ENCODE results near the gene AMPD1.

Gene AMPD1

DNA sequence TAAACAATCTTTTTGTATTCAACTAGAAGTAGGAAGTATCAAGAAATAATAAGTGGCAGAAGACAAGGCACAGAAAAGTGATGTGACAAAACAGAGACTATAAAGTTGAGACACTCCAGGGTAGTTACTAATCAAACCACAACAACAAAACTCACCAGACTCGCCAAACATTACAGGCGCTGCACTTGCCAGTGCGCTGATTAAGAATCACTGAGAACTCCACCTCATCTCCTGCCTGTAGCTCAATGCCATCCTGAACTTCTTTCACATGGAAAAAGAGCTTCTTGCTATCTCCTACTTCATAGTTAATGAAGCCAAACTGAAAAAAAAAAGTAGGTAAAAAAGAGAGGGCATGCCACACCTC is 24.1 kb upstream of the AMPD1 start:
- no peak overlapping the region for H3K4me3 ChIP-seq (ENCODE audit: low read depth in 1 of 2, low read length in 2 of 2)

DNA sequence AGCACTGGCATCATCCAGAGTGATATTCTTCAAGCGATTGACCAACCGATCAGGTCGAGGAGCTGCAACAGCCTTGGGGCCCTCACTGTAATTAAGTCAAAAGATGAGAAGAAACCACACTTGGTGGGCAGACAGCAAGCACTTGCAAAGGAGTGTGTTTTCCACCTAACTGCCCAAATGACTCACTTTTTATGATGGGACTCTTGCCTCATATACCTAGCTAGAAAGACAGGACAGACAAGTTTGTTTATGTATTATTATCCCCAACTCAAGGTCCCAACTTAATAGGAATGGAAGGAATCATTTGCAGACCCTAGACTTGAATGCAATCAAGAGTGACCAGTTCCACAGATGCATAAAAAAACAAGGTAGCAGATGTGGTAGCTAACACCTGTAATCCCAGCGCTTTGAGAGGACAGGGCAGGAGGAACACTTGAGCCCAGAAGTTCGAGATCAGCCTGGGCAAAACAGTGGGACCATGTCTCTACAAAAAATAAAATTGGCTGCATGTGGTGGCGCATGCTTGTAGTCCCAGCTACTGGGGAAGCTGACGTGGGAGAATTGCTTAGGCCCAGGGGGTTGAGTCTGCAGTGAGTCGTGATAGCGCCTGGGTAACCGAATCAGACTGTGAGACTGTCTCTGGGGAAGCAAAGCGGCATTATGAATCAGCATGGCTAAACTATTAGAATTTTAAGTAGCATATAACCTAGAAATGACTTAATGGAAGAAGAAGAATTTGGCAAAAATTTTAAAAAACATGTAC is 23.5 kb upstream of the AMPD1 start:
- H3K27me3 ChIP-seq (ENCODE audit: low read depth, low read length), result no peaks in the 10 kb centered on the region
- H3K36me3 ChIP-seq (ENCODE audit: control insufficient read depth in 1 of 2, insufficient read depth in 2 of 2, low read length in 2 of 2), result peaks cover 55 to 74% of the 10 kb centered on the region in 2 donors
- H3K4me3 ChIP-seq (ENCODE audit: low read depth in 1 of 2, low read length in 2 of 2), result no peak overlapping the region
- H3K9me3 ChIP-seq (ENCODE audit: control insufficient read depth in 1 of 2, low read length in 2 of 2), result no peaks in the 10 kb centered on the region
- H3K4me1 ChIP-seq (ENCODE audit: control insufficient read depth in 1 of 2, insufficient read depth in 2 of 2, low read length in 2 of 2), result peaks cover 6 to 30% of the 10 kb centered on the region in 2 donors
- no peak overlapping the region for H3K27ac ChIP-seq (ENCODE audit: low read length)

More for the DNA sequence above, 24.1 kb upstream of the AMPD1 start:
- Histone ChIP-seq H3K27me3 (ENCODE audit: low read depth, low read length) (no peaks in the 10 kb centered on the region), H3K4me1 (ENCODE audit: control insufficient read depth in 1 of 2, insufficient read depth in 2 of 2, low read length in 2 of 2) (peaks cover 6 to 28% of the 10 kb centered on the region in 2 donors), H3K36me3 (ENCODE audit: control insufficient read depth in 1 of 2, insufficient read depth in 2 of 2, low read length in 2 of 2) (peaks cover 59 to 72% of the 10 kb centered on the region in 2 donors), H3K27ac (ENCODE audit: low read length) (no peak overlapping the region), H3K9me3 (ENCODE audit: control insufficient read depth in 1 of 2, low read length in 2 of 2) (no peaks in the 10 kb centered on the region)

DNA sequence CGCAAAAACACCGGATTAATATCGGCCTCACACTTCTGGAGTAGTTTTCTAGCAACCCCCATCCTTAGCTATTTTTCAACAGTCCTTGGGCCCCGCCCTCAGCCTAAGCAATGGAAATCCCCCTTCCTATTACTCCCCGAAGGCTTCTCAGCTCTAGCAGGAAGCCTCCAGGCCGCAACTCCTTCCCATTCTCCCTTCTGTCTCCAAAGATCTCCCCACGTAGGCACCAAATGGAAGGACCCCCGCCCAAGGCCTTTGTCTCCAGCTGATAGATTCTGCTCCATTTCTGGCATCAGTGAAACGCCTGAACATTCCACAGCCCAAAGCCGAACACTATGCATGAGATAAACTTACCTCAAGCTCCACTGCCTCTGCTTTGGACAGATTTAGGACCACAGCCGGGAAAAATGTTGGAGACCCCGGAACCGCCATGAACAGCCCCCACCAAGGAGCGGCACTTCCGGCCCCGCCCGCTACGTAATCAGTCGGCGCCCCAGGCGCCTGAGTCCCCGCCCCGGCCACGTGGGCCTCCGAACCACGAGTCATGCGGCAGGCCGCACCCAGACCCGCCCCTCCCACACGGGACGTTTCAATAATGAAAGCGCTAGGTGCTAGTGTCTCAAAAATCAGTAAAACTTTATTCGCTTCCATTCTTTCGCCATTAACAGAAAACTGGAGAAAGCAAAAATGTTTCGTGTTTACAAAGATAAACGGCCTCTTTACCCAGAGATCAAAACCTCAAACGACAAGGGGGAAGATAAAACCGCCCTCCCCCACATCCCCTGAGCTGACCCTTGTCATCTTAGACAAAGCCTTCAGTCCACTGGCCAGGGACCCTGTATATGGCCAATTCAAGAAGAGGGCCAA is 21.2 kb upstream of the AMPD1 start, which contains the start of gene NRAS:
Gene NRAS, minus strand, starts transcription at position 468 of the 867 bp plus-strand sequence. CDS start 611 bp downstream, outside the sequence.
- no peaks in the 10 kb centered on the region for H3K9me3 ChIP-seq (ENCODE audit: control insufficient read depth in 1 of 2, low read length in 2 of 2)
- H3K36me3 ChIP-seq (ENCODE audit: control insufficient read depth in 1 of 2, insufficient read depth in 2 of 2, low read length in 2 of 2), result peaks cover 50 to 63% of the 10 kb centered on the region in 2 donors
- peaks cover 6 to 30% of the 10 kb centered on the region in 2 donors for H3K4me1 ChIP-seq (ENCODE audit: control insufficient read depth in 1 of 2, insufficient read depth in 2 of 2, low read length in 2 of 2)
- no peaks in the 10 kb centered on the region for H3K27me3 ChIP-seq (ENCODE audit: low read depth, low read length)
- H3K27ac ChIP-seq (ENCODE audit: low read length), result peak within 1 kb of the TSS; percentile 99
- H3K4me3 ChIP-seq (ENCODE audit: low read depth in 1 of 2, low read length in 2 of 2), result peak within 1 kb of the TSS; percentile 85 to 98

DNA sequence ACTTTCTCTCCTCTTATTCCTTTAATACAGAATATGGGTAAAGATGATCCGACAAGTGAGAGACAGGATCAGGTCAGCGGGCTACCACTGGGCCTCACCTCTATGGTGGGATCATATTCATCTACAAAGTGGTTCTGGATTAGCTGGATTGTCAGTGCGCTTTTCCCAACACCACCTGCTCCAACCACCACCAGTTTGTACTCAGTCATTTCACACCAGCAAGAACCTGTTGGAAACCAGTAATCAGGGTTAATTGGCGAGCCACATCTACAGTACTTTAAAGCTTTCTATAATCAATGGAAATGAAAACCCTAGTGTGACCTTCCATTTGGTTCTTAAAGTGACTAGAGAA is 20.6 kb upstream of the AMPD1 start:
- Histone ChIP-seq H3K4me1 (ENCODE audit: control insufficient read depth in 1 of 2, insufficient read depth in 2 of 2, low read length in 2 of 2) (peaks cover 6 to 30% of the 10 kb centered on the region in 2 donors), H3K9me3 (ENCODE audit: control insufficient read depth in 1 of 2, low read length in 2 of 2) (no peaks in the 10 kb centered on the region), H3K36me3 (ENCODE audit: control insufficient read depth in 1 of 2, insufficient read depth in 2 of 2, low read length in 2 of 2) (peaks cover 44 to 62% of the 10 kb centered on the region in 2 donors), H3K4me3 (ENCODE audit: low read depth in 1 of 2, low read length in 2 of 2) (peak overlapping the region; percentile 85 to 98), H3K27ac (ENCODE audit: low read length) (peak overlapping the region; percentile 99), H3K27me3 (ENCODE audit: low read depth, low read length) (no peaks in the 10 kb centered on the region)

DNA sequence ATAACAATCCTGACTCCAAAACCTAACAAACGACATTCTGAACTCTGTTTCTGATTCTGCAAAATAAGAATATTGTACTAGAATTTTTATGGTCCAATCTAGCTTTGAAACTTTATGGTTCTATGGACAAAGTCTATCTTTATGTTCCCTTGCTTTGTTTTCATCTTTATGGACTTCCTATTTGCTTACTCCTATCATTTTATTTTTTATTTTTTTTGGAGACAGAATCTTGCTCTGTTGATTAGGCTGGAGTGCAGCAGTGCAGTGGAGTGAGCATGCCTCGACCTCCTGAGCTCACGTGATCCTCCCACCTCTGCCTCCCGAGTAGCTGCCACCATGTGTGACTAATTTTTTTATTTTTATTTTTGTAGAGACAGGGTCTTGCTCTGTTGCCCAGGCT is 17.6 kb upstream of the AMPD1 start:
- Histone ChIP-seq H3K27ac (ENCODE audit: low read length) (no peak overlapping the region), H3K27me3 (ENCODE audit: low read depth, low read length) (no peaks in the 10 kb centered on the region), H3K36me3 (ENCODE audit: control insufficient read depth in 1 of 2, insufficient read depth in 2 of 2, low read length in 2 of 2) (peaks cover 34 to 58% of the 10 kb centered on the region in 2 donors), H3K4me3 (ENCODE audit: low read depth in 1 of 2, low read length in 2 of 2) (no peak overlapping the region), H3K4me1 (ENCODE audit: control insufficient read depth in 1 of 2, insufficient read depth in 2 of 2, low read length in 2 of 2) (peaks cover 6 to 30% of the 10 kb centered on the region in 2 donors), H3K9me3 (ENCODE audit: control insufficient read depth in 1 of 2, low read length in 2 of 2) (no peaks in the 10 kb centered on the region)

DNA sequence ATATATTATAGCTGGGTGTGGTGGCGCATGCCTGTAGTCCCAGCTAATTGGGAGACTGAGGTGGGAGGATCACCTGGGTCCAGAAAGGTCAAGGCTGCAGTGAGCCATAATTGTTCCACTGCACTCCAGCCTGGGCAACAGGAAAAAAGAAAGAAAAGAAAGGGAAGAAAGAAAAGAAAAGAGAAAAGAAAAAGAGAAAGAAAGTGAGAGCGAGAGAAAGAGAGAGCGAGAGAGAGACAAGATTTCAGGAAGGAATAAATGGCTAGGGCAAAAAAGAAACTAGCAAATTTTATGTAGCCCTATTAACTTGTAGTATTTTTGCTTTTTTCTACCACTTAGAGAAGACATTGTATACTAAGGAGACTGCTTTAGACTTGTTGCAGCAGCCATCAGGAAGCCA is 15.0 kb upstream of the AMPD1 start:
- Histone ChIP-seq H3K4me3 (ENCODE audit: low read depth in 1 of 2, low read length in 2 of 2) (no peak overlapping the region), H3K27ac (ENCODE audit: low read length) (no peak overlapping the region), H3K9me3 (ENCODE audit: control insufficient read depth in 1 of 2, low read length in 2 of 2) (no peaks in the 10 kb centered on the region), H3K4me1 (ENCODE audit: control insufficient read depth in 1 of 2, insufficient read depth in 2 of 2, low read length in 2 of 2) (peaks cover 1 to 16% of the 10 kb centered on the region in 2 donors), H3K27me3 (ENCODE audit: low read depth, low read length) (no peaks in the 10 kb centered on the region), H3K36me3 (ENCODE audit: control insufficient read depth in 1 of 2, insufficient read depth in 2 of 2, low read length in 2 of 2) (peaks cover 47 to 71% of the 10 kb centered on the region in 2 donors)

DNA sequence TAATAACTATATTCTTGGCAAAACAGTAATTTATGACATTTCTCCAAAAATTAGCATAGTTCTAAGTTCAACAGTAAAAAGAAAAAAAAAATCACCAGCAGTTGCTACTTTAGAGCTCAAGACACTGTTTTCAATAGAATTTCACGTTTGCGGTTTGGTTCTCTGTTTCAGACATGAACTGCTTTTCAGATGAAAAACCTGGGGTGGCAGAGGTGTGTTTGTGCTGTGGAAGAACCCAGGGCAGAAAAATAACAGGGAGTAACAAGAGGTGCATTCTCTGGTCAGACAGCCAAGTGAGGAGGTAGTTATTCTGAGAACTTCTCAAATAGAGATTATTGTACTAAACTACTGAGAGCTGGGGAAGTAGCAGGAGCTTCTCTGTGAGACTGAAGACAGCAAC is 12.3 kb upstream of the AMPD1 start:
- Histone ChIP-seq H3K36me3 (ENCODE audit: control insufficient read depth in 1 of 2, insufficient read depth in 2 of 2, low read length in 2 of 2) (peaks cover 44 to 54% of the 10 kb centered on the region in 2 donors), H3K27me3 (ENCODE audit: low read depth, low read length) (no peaks in the 10 kb centered on the region), H3K4me1 (ENCODE audit: control insufficient read depth in 1 of 2, insufficient read depth in 2 of 2, low read length in 2 of 2) (no peaks in the 10 kb centered on the region), H3K9me3 (ENCODE audit: control insufficient read depth in 1 of 2, low read length in 2 of 2) (no peaks in the 10 kb centered on the region), H3K27ac (ENCODE audit: low read length) (no peak overlapping the region), H3K4me3 (ENCODE audit: low read depth in 1 of 2, low read length in 2 of 2) (no peak overlapping the region)

- Histone ChIP-seq H3K27ac (ENCODE audit: low read length) (no peak overlapping the region), H3K9me3 (ENCODE audit: control insufficient read depth in 1 of 2, low read length in 2 of 2) (no peaks in the 10 kb centered on the region), H3K4me1 (ENCODE audit: control insufficient read depth in 1 of 2, insufficient read depth in 2 of 2, low read length in 2 of 2) (no peaks in the 10 kb centered on the region), H3K27me3 (ENCODE audit: low read depth, low read length) (no peaks in the 10 kb centered on the region), H3K36me3 (ENCODE audit: control insufficient read depth in 1 of 2, insufficient read depth in 2 of 2, low read length in 2 of 2) (peaks cover 20 to 27% of the 10 kb centered on the region in 2 donors), H3K4me3 (ENCODE audit: low read depth in 1 of 2, low read length in 2 of 2) (no peak overlapping the region)
These were observed 7.9 kb upstream of the AMPD1 start for GRCh38 chr1:114703242-114703641.

DNA sequence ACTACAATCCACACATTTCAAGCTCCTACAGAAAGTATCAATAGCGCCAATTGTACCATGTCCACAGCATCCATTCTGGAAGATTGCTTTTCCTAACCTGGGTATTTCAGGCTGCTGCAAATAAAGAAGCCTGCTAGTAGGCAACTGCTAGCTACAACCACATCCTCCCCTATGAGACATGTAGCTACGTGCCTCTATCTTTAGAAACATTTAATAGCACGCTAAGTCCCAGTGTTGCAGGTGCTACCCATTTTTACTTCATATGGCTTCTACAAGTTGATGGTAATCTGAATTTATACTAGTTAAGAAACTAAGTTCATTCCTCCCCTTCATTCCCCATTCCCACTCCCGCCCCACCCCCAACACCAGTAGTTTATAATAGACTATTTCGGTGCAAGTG is 7.4 kb upstream of the AMPD1 start:
- no peaks in the 10 kb centered on the region for H3K4me1 ChIP-seq (ENCODE audit: control insufficient read depth in 1 of 2, insufficient read depth in 2 of 2, low read length in 2 of 2)
- H3K9me3 ChIP-seq (ENCODE audit: control insufficient read depth in 1 of 2, low read length in 2 of 2), result no peaks in the 10 kb centered on the region
- peaks cover 15 to 22% of the 10 kb centered on the region in 2 donors for H3K36me3 ChIP-seq (ENCODE audit: control insufficient read depth in 1 of 2, insufficient read depth in 2 of 2, low read length in 2 of 2)
- no peak overlapping the region for H3K27ac ChIP-seq (ENCODE audit: low read length)
- H3K4me3 ChIP-seq (ENCODE audit: low read depth in 1 of 2, low read length in 2 of 2), result no peak overlapping the region
- no peaks in the 10 kb centered on the region for H3K27me3 ChIP-seq (ENCODE audit: low read depth, low read length)

GRCh38 chr1:114701931-114702330 is 6.6 kb upstream of the AMPD1 start:
- no peaks in the 10 kb centered on the region for H3K27me3 ChIP-seq (ENCODE audit: low read depth, low read length)
- H3K4me1 ChIP-seq (ENCODE audit: control insufficient read depth in 1 of 2, insufficient read depth in 2 of 2, low read length in 2 of 2), result no peaks in the 10 kb centered on the region
- H3K36me3 ChIP-seq (ENCODE audit: control insufficient read depth in 1 of 2, insufficient read depth in 2 of 2, low read length in 2 of 2), result peaks cover 7 to 14% of the 10 kb centered on the region in 2 donors
- H3K27ac ChIP-seq (ENCODE audit: low read length), result no peak overlapping the region
- no peaks in the 10 kb centered on the region for H3K9me3 ChIP-seq (ENCODE audit: control insufficient read depth in 1 of 2, low read length in 2 of 2)
- no peak overlapping the region for H3K4me3 ChIP-seq (ENCODE audit: low read depth in 1 of 2, low read length in 2 of 2)

DNA sequence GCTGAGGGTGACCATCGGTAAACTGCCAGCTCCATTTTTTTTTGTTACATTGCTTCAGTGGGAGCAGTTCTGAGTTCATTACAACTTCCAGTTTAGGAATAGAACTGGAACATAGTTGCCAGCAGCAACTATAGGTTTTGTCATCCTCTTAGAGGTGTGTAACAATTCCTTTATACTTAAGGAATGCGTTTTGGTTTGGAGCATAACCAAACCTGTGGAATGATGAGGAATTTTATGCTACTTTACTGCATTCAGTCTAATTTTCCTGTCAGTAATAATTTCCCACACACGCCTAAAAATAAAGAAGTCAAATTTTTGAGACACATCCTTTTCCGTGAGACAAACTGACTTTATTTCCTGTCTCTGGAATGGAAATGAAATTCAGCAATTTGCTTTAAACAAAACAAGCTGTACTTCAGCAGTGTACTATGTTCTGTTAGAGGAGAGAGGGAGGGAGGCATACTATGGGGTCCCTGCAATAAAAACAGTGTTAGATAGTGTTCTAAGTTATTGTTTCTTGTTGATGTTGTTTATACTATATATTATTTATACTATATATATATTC is 4.8 kb upstream of the AMPD1 start:
- Histone ChIP-seq H3K27ac (ENCODE audit: low read length) (no peak overlapping the region), H3K4me1 (ENCODE audit: control insufficient read depth in 1 of 2, insufficient read depth in 2 of 2, low read length in 2 of 2) (no peaks in the 10 kb centered on the region), H3K27me3 (ENCODE audit: low read depth, low read length) (no peaks in the 10 kb centered on the region), H3K36me3 (ENCODE audit: control insufficient read depth in 1 of 2, insufficient read depth in 2 of 2, low read length in 2 of 2) (no peaks in the 10 kb centered on the region), H3K4me3 (ENCODE audit: low read depth in 1 of 2, low read length in 2 of 2) (no peak overlapping the region), H3K9me3 (ENCODE audit: control insufficient read depth in 1 of 2, low read length in 2 of 2) (no peaks in the 10 kb centered on the region)

Data from muscle layer of duodenum (tissue), 2 donors.